HEK293 (cell line): ENCODE measurements around the gene LPCAT1.

Experiments used
- CTCF ChIA-PET: fragments of 350-600 bp; formaldehyde crosslinking; extraction: SDS; loops from one replicate; lab custom pipeline; 2021; ENCODE audit warnings: antibody characterized with exemption; lab: Yijun Ruan, JAX
- POLR2A ChIA-PET: fragments of 300-600 bp; formaldehyde crosslinking; extraction: SDS; loops from one replicate; lab custom pipeline; 2020; ENCODE audit warnings: antibody characterized with exemption, inconsistent platforms; lab: Yijun Ruan, JAX
- H3K27ac ChIP-seq: fragments of 200-500 bp; sonication (Bioruptor generic); 2 replicates; pipeline ENCODE4 v1.5.1; 2014; ENCODE audit warnings: low read depth, low read length, control low read depth, inconsistent platforms; ENCODE audit errors: extremely low read depth
- H3K36me3 ChIP-seq, 2 experiments: fragments of 200-500 bp in 1 of 2; sonication (Bioruptor generic) in 1 of 2; 1 replicate in 1 of 2; 2 replicates in 1 of 2; pipeline ENCODE4 v1.5.1; 2014 to 2017; ENCODE audit warnings: inconsistent platforms in 2 of 2, low read length in 2 of 2; ENCODE audit not compliant: control insufficient read depth in 2 of 2, insufficient read depth in 1 of 2
- H3K4me1 ChIP-seq: fragments of 200-500 bp; sonication (Bioruptor generic); 2 replicates; pipeline ENCODE4 v1.5.1; 2014; ENCODE audit warnings: mild to moderate bottlenecking, low read length, inconsistent platforms; ENCODE audit not compliant: control insufficient read depth, insufficient read depth
- H3K4me3 ChIP-seq: 2 replicates; pipeline ENCODE4 v1.5.1; 2011; ENCODE audit warnings: low read depth, mild to moderate bottlenecking, control low read depth, low read length, moderate library complexity
- H3K9me3 ChIP-seq: fragments of 200-500 bp; sonication (Bioruptor generic); 2 replicates; pipeline ENCODE4 v1.5.1; 2014; ENCODE audit warnings: low read depth, low read length, inconsistent platforms; ENCODE audit not compliant: control insufficient read depth, insufficient read depth
- EGR2 ChIP-seq: fragments of 450-650 bp; formaldehyde crosslinking; IDR thresholded peaks from 2 replicates; pipeline ENCODE4 v1.5.1; 2016; ENCODE audit warnings: low read depth, missing biosample characterization, missing genetic modification characterization
- GLIS1 ChIP-seq: fragments of 450-650 bp; formaldehyde crosslinking; IDR thresholded peaks from 2 replicates; pipeline ENCODE4 v1.5.1; 2016; ENCODE audit warnings: missing biosample characterization, missing genetic modification characterization
- OVOL3 ChIP-seq: fragments of 450-650 bp; formaldehyde crosslinking; IDR thresholded peaks from 2 replicates; pipeline ENCODE4 v1.5.1; 2016; ENCODE audit warnings: missing biosample characterization, missing genetic modification characterization
- SCRT1 ChIP-seq: fragments of 450-650 bp; formaldehyde crosslinking; IDR thresholded peaks from 2 replicates; pipeline ENCODE4 v1.5.1; 2016; ENCODE audit warnings: missing biosample characterization, missing genetic modification characterization, borderline replicate concordance
- ZBTB17 ChIP-seq: fragments of 450-650 bp; formaldehyde crosslinking; IDR thresholded peaks from 2 replicates; pipeline ENCODE4 v1.5.1; 2016; ENCODE audit warnings: missing biosample characterization, missing genetic modification characterization
- ZBTB44 ChIP-seq: fragments of 450-650 bp; IDR thresholded peaks from 2 replicates; pipeline ENCODE4 v1.5.1; 2018; ENCODE audit warnings: missing biosample characterization, mild to moderate bottlenecking, missing genetic modification characterization
- ZFP69B ChIP-seq: fragments of 450-650 bp; formaldehyde crosslinking; IDR thresholded peaks from 2 replicates; pipeline ENCODE4 v1.5.1; 2016; ENCODE audit warnings: missing biosample characterization, missing genetic modification characterization
- ZNF223 ChIP-seq: fragments of 450-650 bp; formaldehyde crosslinking; IDR thresholded peaks from 2 replicates; pipeline ENCODE4 v1.5.1; 2016; ENCODE audit warnings: missing biosample characterization, missing genetic modification characterization
- ZNF280C ChIP-seq: fragments of 450-650 bp; formaldehyde crosslinking; IDR thresholded peaks from 2 replicates; pipeline ENCODE4 v1.5.1; 2016; ENCODE audit warnings: missing biosample characterization, missing genetic modification characterization
- ZNF394 ChIP-seq: fragments of 450-650 bp; formaldehyde crosslinking; IDR thresholded peaks from 2 replicates; pipeline ENCODE4 v1.5.1; 2016; ENCODE audit warnings: missing biosample characterization, missing genetic modification characterization, mild to moderate bottlenecking, moderate library complexity, borderline replicate concordance
- ZNF404 ChIP-seq: fragments of 450-650 bp; formaldehyde crosslinking; IDR thresholded peaks from 2 replicates; pipeline ENCODE4 v1.5.1; 2017; ENCODE audit warnings: missing biosample characterization, missing genetic modification characterization
- ZNF416 ChIP-seq: fragments of 450-650 bp; formaldehyde crosslinking; IDR thresholded peaks from 2 replicates; pipeline ENCODE4 v1.5.1; 2016; ENCODE audit warnings: missing biosample characterization, missing genetic modification characterization
- ZNF704 ChIP-seq: fragments of 450-650 bp; formaldehyde crosslinking; IDR thresholded peaks from 2 replicates; pipeline ENCODE4 v1.5.1; 2016; ENCODE audit warnings: missing biosample characterization, missing genetic modification characterization
- ZNF791 ChIP-seq: fragments of 450-650 bp; formaldehyde crosslinking; IDR thresholded peaks from 2 replicates; pipeline ENCODE4 v1.5.1; 2016; ENCODE audit warnings: missing biosample characterization, missing genetic modification characterization
- TF ChIP-seq, protein P1 (sequence below): fragments of 450-650 bp; formaldehyde crosslinking; IDR thresholded peaks from 2 replicates; pipeline ENCODE4 v1.5.1; 2017; ENCODE audit warnings: missing biosample characterization, missing genetic modification characterization

Gene LPCAT1

GRCh38 chr5:1465117-1465516 lies 58.6 kb downstream of the LPCAT1 start:
- ChIA-PET POLR2A (no interaction called here), CTCF (no interaction called here)
- TF ChIP-seq ZNF791 (tag by site-specific recombination) (no peak), OVOL3 (tag by site-specific recombination) (no peak), ZNF394 (tag by site-specific recombination) (no peak), ZNF416 (tag by site-specific recombination) (no peak), SCRT1 (tag by site-specific recombination) (no peak), ZNF704 (tag by site-specific recombination) (no peak), ZNF280C (no peak), ZNF223 (no peak), ZBTB44 (no peak), ZBTB17 (tag by site-specific recombination) (no peak), ZNF404 (tag by site-specific recombination) (no peak)
- Histone ChIP-seq H3K36me3 (peaks cover 10 to 91% of the 10 kb centered on the region in 2 experiments), H3K4me3 (no peak overlapping the region), H3K9me3 (no peaks in the 10 kb centered on the region), H3K4me1 (no peaks in the 10 kb centered on the region), H3K27ac (no peak overlapping the region)

DNA sequence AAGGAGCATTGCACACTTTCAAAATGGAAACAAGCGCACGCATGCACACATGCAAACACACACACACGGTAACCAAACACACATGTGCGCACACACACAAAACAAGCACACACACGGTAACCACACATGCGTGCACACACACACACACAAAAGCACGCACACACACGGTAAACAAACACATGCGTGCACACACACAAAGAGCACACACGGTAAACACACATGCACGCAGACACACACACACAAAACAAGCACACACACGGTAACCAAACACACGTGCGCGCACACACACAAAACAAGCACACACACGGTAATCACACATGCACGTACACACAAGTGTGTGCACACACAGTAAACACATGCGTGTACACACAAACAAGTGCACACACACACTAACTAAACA lies 59.2 kb downstream of the LPCAT1 start:
- POLR2A ChIA-PET: no interaction called here
- Histone ChIP-seq H3K4me1 (no peaks in the 10 kb centered on the region), H3K36me3 (peaks cover 10 to 93% of the 10 kb centered on the region in 2 experiments)

DNA sequence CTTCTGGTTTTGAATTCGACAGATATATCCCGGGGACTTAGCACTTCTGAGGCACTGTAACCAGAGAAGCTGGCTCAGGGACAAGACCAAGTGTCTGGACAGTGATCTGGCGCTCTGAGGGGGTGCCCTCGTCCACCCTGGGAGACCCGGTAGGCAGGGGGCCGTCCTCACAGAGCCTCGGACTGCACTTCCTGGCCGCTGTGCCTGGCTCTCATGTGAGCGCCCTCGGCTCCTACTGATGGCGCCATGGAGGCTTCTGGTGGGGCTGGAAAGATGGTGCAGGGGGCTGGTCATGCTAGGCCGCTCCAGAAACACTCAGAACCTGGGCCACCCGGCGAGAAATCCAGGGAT lies 59.7 kb downstream of the LPCAT1 start:
- Histone ChIP-seq H3K9me3 (no peaks in the 10 kb centered on the region), H3K36me3 (peaks cover 10 to 95% of the 10 kb centered on the region in 2 experiments)
- CTCF ChIA-PET: interaction anchor here (0.6 kb wide), 1 partner anchor 296 kb away, joined by 3 read pairs; no protein-coding TSS in a partner anchor
- TF ChIP-seq GLIS1 (tag by site-specific recombination) (0 out of 2 replicates have a peak, but pooled peaks have one; percentile 10), EGR2 (tag by site-specific recombination) (no peak)
- TF ChIP-seq, all 188 proteins: peak for 1
- Histone ChIP-seq H3K4me1 (no peaks in the 10 kb centered on the region), H3K4me3 (no peak overlapping the region), H3K27ac (no peak overlapping the region)
- POLR2A ChIA-PET: no interaction called here

More for the DNA sequence above, 59.2 kb downstream of the LPCAT1 start:
- H3K4me3 ChIP-seq: no peak overlapping the region
- no peak overlapping the region for H3K27ac ChIP-seq
- TF ChIP-seq, protein P1, sequence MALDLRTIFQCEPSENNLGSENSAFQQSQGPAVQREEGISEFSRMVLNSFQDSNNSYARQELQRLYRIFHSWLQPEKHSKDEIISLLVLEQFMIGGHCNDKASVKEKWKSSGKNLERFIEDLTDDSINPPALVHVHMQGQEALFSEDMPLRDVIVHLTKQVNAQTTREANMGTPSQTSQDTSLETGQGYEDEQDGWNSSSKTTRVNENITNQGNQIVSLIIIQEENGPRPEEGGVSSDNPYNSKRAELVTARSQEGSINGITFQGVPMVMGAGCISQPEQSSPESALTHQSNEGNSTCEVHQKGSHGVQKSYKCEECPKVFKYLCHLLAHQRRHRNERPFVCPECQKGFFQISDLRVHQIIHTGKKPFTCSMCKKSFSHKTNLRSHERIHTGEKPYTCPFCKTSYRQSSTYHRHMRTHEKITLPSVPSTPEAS (tag by site-specific recombination): peak; percentile 99
- no peak for TF ChIP-seq ZFP69B (tag by site-specific recombination)
- TF ChIP-seq, all 188 proteins: peak for 1
- no peaks in the 10 kb centered on the region for H3K9me3 ChIP-seq
- CTCF ChIA-PET: interaction anchor here (0.6 kb wide), 1 partner anchor 296 kb away, joined by 3 read pairs; no protein-coding TSS in a partner anchor
